Umbilical cord (tissue), 2 donors: ENCODE data around the gene PDE1C. TPM values are rescaled to one million over a fixed set of nuclear protein-coding genes. Genes with fewer than 3 reads are reported as not detected.

ENCODE experiments used
- DNase-seq: peaks from one replicate; pipeline ENCODE4 v3.0.0-alpha.2; 2015; ENCODE audit warnings: low spot score
- total RNA-seq: library from RNA; depleted of rRNA; stranded (reverse); fragments of >200 nt; gene quantifications from one replicate; pipeline ENCODE4 v1.2.3, GENCODE V29; 2014; ENCODE audit warnings: low replicate concordance; ENCODE audit not compliant: insufficient read depth

Gene PDE1C
- total RNA-seq, 1 donor from 2014 or later = 25.8 TPM

DNA sequence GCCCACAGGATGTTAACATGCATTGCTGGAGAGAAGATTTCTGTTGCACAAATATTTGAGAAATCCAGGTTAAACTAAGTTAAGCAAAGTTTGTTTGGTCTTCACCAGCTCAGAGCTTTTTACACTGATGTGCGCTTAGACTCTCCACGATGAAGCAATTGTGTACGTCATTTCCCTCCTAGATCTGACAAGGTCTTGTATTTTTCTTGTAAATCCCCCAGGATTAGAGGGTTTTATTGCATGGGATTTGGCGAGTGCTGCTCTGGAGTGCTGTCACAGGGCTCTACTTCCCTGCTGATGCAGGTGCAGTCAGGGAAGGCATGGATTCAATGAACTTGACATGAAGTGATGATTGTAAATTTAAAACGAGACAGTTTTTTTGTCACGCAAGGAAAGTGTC, 173.3 kb downstream of the PDE1C start:
- DNase-seq = peak; percentile 80

DNA sequence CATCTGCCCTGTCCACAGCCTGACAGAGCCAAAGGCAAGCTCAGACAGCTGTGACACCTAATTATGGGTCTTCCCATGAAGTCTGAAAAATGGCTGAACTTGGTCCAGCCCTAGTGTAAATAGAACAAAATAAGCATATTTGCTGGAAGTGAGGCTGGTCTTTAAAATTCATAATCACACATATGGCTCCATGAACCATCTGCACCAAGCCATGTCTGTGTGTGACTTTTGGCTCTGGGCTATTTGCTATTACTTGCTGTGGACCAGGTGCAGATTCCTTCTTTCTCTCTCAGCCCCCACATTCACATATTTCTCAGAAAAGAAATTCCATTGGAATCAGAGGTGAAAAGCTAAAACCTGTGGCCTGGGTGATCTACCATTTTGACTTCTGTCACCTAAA, 175.9 kb downstream of the PDE1C start:
- no peak for DNase-seq

GRCh38 chr7:31893365-31893764, 176.8 kb downstream of the PDE1C start:
- DNase-seq = no peak

DNA sequence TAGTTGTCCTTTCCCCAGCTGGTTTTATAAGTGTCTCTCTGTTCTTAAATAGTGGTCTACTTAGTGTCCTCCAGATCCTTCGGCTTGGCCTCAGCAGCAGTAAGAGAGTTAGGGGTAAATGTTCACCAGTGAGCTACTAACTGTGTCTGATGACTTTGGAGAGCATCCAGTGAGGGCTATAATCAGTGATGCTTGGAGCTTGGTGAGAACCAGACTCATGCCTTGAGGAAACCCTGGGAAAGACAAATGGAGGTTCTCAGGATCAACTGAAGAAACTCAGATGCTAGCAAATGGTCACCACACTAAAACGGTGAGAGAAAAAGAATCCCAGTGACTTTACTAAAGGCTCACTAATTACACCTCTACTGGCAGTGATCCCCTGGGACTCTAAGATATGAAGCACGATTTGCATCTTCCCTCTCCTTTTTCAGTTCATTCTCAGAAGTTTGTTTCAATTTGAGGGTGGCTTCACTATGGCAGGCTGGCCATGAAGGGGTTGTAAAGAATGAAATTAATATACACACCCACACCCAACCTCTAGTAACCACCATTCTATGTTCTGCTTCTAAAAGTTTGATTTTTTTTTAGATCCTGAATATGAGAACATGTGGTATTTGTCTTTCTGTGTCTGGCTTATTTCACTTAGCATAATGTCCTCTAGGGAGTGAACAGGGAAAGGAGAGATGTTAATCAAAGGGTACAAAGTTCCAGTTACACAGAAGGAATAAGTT, 177.9 kb downstream of the PDE1C start:
- DNase-seq = no peak

DNA sequence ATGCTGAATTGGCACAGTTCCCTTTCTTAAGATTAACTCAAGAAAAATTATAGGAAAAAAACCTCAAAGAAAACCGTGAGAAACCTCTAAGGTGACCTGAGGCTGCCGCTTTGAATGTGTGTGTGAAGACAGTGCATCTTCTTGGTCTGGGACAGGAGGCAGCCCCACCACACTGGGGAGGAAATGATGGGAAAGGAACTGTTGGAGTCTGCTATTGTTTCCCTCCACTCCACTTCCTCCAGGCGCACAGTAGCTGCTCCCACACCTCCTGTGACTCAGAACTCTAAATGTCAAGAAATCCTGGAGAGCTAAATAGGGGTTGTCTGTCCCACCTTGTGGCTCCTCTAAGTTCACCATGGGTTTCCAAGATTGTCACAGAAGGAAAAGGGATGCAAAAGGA, 179.4 kb downstream of the PDE1C start:
- DNase-seq = no peak

- DNase-seq = peak; percentile 45
Observed at GRCh38 chr7:31890198-31890597, 180.0 kb downstream of the PDE1C start.

DNA sequence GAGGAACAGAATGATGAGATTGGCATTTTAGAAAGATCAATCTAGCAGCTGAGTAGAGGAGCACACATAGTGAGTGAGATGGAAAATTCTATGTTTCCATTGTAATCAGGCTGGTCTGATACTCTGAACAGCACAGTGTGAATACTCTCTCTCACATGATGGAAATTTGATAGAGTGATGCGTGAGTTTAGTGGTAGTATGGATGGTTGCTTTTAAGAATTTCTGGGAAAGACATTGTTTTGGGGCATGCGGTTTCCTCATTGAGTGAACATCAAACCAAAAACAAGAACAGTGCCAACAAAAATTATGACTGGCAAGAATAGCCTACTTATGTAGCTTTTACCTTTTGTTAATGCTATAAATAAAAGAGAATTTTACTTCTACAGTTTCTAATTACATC, 183.2 kb downstream of the PDE1C start:
- DNase-seq = no peak

DNA sequence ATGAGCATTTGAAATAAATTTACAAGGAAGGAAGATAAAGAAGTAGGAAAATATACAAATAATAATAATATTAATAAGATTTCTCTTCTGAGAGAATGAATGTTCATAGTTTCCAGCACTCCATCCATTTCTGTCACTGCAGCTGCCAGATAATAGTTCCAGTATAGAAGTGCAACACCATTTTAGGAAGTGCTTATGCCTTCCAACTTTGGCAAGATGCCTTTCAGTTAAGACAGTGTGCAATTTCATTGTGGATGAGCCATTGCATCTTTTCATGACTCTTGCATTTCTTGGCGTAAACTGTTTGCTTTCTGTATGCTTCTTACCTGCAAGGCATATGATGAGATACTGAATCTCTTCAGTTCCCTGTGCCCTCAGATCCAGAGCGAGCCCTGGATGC, 185.0 kb downstream of the PDE1C start:
- no peak for DNase-seq

DNA sequence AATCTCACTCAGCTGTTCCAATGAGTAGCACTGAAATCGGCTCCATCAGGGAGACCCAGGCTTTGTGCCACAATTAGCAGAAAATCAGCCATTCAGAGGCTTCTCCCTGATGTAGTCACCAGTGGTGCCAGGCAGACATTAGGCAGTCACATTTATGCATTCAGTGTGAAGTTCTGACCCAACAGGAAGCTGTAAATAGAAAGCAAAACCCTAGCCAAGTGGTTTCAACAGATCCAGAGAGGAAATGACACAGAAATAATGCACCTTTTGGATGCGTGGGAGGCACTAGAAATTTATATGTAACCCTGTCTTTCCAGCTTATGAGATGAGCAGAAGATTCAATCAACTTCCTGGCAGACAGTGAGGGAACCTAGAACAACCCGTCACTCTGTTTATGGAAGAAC, 186.4 kb downstream of the PDE1C start:
- DNase-seq = peak; percentile 8

- no peak for DNase-seq
Observed at GRCh38 chr7:31882187-31882586, 188.0 kb downstream of the PDE1C start.

DNA sequence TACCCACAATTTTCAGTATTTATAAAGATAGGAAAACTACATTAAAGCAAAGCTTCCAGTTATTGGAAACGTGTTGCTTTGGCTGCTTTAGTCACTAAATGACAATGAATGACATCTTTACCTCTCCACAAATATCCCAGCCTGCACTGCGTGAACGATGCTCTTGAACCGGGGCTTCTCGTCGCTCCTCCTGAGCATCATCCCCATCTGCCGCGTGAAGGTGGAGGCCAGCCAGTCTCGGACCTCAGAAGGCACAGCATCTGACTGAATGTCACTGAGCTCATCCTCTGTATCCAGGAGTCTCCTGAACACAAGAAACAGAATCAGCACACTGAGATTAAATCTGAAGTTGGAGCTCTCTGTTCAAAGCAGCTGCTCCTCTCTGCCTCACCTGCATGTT, 191.3 kb downstream of the PDE1C start:
- no peak for DNase-seq

GRCh38 chr7:31875424-31875823, 194.8 kb downstream of the PDE1C start:
- DNase-seq = peak; percentile 35

DNA sequence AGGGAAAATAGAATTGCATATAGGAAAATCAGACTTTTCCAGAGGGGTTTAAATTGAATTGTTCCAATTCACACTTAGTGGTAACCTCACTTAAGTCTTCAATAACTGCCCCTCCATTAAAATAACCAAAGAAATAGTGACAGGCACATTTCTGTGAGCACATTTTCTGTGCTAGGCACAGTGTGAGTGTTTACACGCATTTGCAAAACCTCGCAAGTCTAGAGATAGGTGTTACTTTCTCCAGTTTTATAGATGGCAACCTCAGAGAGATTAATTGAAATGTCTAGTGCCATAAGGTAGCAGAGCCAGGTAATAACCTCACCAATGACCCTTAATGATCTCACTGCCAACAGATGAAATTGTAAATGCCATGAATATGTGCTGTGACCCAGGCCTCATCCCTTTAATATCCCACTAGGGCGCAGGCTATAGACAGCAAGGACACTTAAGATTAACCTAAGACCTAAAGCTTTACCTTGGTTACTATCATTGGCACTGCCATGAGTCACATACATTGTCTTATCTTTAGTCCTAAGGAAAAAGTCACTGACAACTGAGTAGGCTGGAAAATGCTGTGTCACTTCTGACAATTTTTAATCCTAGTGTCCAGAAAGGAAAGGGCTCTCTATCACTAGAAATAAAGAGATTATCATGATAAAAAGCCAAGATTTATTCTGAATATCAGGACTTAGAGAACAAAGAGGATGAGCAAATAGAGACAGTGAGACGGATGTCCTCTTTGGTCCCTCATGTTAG, 195.4 kb downstream of the PDE1C start:
- no peak for DNase-seq

DNA sequence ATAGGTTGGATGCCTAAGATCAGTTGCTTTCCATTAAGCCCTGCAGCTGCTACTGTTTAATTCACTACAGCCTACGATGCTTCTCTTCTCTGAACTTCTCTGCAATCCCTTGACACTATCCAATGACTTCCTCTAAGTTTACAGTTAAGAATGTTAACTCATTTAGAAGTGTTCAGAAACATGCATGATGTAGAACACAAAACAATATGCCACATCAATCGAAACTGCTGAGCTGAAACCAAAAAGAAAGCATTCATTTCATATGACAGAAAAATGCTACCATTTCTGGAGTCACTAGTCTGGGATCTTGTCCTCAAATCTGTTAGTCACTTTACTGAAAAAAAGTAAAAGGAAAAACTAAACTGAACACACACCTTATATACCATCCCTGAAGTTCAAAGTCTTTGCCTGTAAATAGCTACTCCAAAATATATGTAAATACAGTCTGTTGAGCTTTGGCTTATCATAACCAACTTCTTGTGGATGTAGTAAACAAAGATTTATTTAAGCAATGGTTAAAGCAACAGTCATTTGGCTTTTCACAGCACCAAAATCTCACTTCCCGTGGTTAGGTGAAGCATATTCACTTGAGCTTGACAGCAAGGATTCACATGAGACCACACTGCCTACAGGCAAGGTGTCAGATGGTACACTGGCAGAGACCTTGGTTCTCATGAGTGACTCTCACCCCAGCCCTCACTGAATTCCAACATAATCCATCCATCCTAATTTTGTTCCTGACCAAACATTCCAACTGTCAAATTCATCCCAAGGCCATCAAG, 196.2 kb downstream of the PDE1C start:
- no peak for DNase-seq

DNA sequence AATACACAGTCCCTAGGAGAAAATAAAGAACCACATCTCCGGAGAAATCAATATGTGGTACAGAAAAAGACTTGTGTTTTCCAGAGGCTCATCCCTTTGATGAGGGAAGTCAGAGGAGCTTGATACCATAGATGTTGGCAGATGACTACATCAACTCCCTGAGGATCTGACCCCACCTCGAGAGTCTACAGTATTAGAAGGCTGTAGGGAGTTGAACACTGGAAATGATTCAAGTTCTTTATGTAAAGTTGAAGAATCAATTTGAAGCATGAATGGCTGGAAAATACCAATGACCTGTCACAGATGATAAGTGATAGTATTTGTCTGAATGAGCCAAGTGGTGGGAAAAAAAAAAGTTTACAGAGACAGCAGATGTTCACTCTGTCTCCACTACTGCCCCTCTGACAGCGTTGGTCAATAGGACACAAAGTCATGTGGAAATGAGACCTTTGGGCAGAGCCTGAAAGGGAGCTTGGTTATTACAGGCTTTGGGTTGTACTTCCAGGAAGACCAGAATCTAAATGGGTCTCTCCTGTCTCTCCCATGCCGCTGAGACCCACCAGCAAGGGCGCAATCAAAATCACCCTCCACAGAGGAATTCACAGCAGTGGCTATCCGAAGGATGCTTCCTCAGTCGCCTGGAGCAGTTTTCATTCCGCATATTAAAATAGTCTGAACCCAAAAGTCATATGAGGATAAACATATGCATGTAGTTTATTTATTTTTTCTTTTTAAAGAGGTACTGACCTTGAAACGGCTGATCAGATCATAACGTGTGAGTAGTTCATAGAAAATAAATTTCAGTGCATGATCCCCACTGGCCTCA, 197.4 kb downstream of the PDE1C start:
- DNase-seq = no peak

DNA sequence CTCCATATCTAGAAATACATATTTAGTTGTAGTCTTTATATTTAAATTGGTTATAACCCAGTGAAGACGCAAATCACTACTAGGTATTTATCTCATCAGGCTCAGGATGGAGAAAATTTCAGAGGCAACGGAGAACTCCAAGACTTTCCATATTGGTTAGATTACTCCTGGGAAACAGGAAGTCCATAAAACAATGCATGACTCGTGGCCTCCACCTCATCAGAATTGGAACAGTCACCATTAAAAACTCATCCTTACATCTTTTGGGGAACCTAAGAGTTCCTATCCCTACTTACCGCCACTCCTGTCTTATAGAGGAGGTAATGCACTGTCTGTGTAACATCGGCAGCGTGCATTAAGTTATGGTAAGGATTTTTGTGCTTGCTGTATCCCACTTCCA, 205.6 kb downstream of the PDE1C start:
- no peak for DNase-seq

DNA sequence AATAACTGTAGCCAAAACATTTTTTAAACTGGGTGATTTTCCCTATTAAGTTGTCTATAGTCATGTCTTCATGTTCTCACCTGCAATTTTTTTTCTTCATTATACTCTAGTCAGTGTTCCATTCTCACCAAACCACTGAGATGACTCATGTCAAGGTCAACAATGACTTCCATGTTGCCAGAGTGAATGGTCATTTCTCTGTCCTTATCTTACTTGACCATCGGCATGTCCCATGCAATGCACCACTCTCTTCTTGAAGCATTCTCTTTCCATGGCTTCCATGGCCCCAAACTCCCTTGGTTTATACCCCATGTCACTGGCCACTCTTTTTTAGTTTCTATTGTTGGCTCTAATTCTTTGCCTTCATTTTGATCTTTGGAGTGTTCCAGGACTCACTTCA, 209.3 kb downstream of the PDE1C start:
- no peak for DNase-seq

- DNase-seq = peak; percentile 4
Observed at GRCh38 chr7:31858055-31858454, 212.2 kb downstream of the PDE1C start.

- peak; percentile 12 for DNase-seq
Observed at GRCh38 chr7:31857172-31857571, 213.0 kb downstream of the PDE1C start.

GRCh38 chr7:31856337-31856736, 213.9 kb downstream of the PDE1C start:
- no peak for DNase-seq

GRCh38 chr7:31855530-31855929, 214.7 kb downstream of the PDE1C start:
- DNase-seq = no peak

GRCh38 chr7:31853380-31853779, 216.8 kb downstream of the PDE1C start:
- DNase-seq = no peak
